HCT116 (cell line): ENCODE results near the gene PTPN13.

Experiments used
- CBX3 ChIP-seq: IDR thresholded peaks from 2 replicates; pipeline ENCODE4 v1.6.1; 2012; ENCODE audit warnings: low read depth
- CTCF ChIP-seq, 3 experiments: fragments of 200-600 bp in 1 of 3; sonication (generic) in 1 of 3; IDR thresholded peaks in 2 of 3; conservative IDR thresholded peaks in 1 of 3; 2 replicates each; pipeline ENCODE4 v1.5.1; 2012 to 2017; ENCODE audit warnings: low read depth in 2 of 3, low read length in 2 of 3, antibody characterized with exemption in 1 of 3, borderline replicate concordance in 1 of 3, control low read depth in 1 of 3, mild to moderate bottlenecking in 1 of 3, mixed read lengths in 1 of 3, mixed run types in 1 of 3, moderate library complexity in 1 of 3; ENCODE audit not compliant: insufficient read depth in 1 of 3
- EGR1 ChIP-seq: IDR thresholded peaks from 2 replicates; pipeline ENCODE4 v1.6.1; 2012; ENCODE audit warnings: low read depth
- EZH2phosphoT487 ChIP-seq: fragments of 200-600 bp; IDR thresholded peaks from 2 replicates; pipeline ENCODE4 v1.6.1; 2018; ENCODE audit warnings: antibody characterized with exemption, borderline replicate concordance
- JUND ChIP-seq: IDR thresholded peaks from 2 replicates; pipeline ENCODE4 v1.6.1; 2012
- MAX ChIP-seq: IDR thresholded peaks from 2 replicates; pipeline ENCODE4 v1.6.1; 2012
- POLR2A ChIP-seq: IDR thresholded peaks from 2 replicates; pipeline ENCODE4 v1.7.0; 2011; ENCODE audit warnings: borderline replicate concordance; ENCODE audit not compliant: insufficient read depth, insufficient read length; ENCODE audit errors: extremely low read depth
- REST ChIP-seq: IDR thresholded peaks from 2 replicates; pipeline ENCODE4 v1.6.1; 2012; ENCODE audit warnings: low read depth
- SIN3A ChIP-seq: IDR thresholded peaks from 2 replicates; pipeline ENCODE4 v1.6.1; 2012; ENCODE audit warnings: low read depth
- YY1 ChIP-seq: IDR thresholded peaks from 2 replicates; pipeline ENCODE4 v1.6.1; 2011; ENCODE audit warnings: low read length, low read depth, moderate library complexity, mild to moderate bottlenecking; ENCODE audit not compliant: insufficient replicate concordance; ENCODE audit errors: extremely low read depth

- TF ChIP-seq POLR2A (no peak), EGR1 (no peak), EZH2phosphoT487 (no peak), MAX (no peak), CTCF (IDR thresholded peaks at IDR 0.05 in 2 of 3, conservative IDR thresholded peaks at IDR 0.05 in 1 of 3; ENCODE audit: borderline replicate concordance in 1 of 3, insufficient read depth in 1 of 3, low read depth in 2 of 3, low read length in 2 of 3) (no peak), CBX3 (no peak), YY1 (no peak), REST (no peak), SIN3A (no peak), JUND (no peak)
Measured at GRCh38 chr4:86685401-86685800, 91.3 kb downstream of the PTPN13 start.
